ENCODE results near the gene SLC25A41.
A peak's percentile ranks its signal among the peaks of the same experiment; 100 is the strongest.

Gene SLC25A41

GRCh38 chr19:6433663-6434062, at the start of gene SLC25A41:
Gene SLC25A41, minus strand, starts transcription at chr19:6433763. Its CDS starts 70 bp downstream, at chr19:6433693.
- no peak for DNase-seq (ENCODE audit: low read depth in 2 of 2)

- no peak for DNase-seq (ENCODE audit: low read depth in 2 of 2)
Measured at GRCh38 chr19:6483235-6483634, 49.7 kb upstream of the SLC25A41 start.

GRCh38 chr19:6482343-6482686, 48.8 kb upstream of the SLC25A41 start:
- no peak for DNase-seq (ENCODE audit: low read depth in 2 of 2)

GRCh38 chr19:6481541-6482342, 48.2 kb upstream of the SLC25A41 start, which contains the start of gene DENND1C:
Gene DENND1C, minus strand, starts transcription at chr19:6481787. Its CDS starts 92 bp downstream, at chr19:6481695.
- DNase-seq (ENCODE audit: low read depth in 2 of 2) = peak in 1 of 2 donors; percentile 51

GRCh38 chr19:6480848-6481415, 47.4 kb upstream of the SLC25A41 start:
- no peak for DNase-seq (ENCODE audit: low read depth in 2 of 2)

- no peak for DNase-seq (ENCODE audit: low read depth in 2 of 2)
Measured at GRCh38 chr19:6479836-6480398, 46.4 kb upstream of the SLC25A41 start.

- DNase-seq (ENCODE audit: low read depth in 2 of 2) = no peak
Measured at GRCh38 chr19:6478815-6479214, 45.3 kb upstream of the SLC25A41 start.

GRCh38 chr19:6476896-6477431, 43.4 kb upstream of the SLC25A41 start:
- DNase-seq (ENCODE audit: low read depth in 2 of 2) = no peak

- DNase-seq (ENCODE audit: low read depth in 2 of 2) = peak in 1 of 2 donors; percentile 35
Measured at GRCh38 chr19:6476155-6476895, 42.8 kb upstream of the SLC25A41 start.

GRCh38 chr19:6475321-6476108, 42.0 kb upstream of the SLC25A41 start:
- DNase-seq (ENCODE audit: low read depth in 2 of 2) = no peak

- no peak for DNase-seq (ENCODE audit: low read depth in 2 of 2)
Measured at GRCh38 chr19:6473647-6474046, 40.1 kb upstream of the SLC25A41 start.

- DNase-seq (ENCODE audit: low read depth in 2 of 2) = no peak
Measured at GRCh38 chr19:6472713-6473112, 39.1 kb upstream of the SLC25A41 start.

- no peak for DNase-seq (ENCODE audit: low read depth in 2 of 2)
Measured at GRCh38 chr19:6471076-6471475, 37.5 kb upstream of the SLC25A41 start.

- no peak for DNase-seq (ENCODE audit: low read depth in 2 of 2)
Measured at GRCh38 chr19:6470173-6470572, 36.6 kb upstream of the SLC25A41 start.

GRCh38 chr19:6467384-6467783, 33.8 kb upstream of the SLC25A41 start:
- no peak for DNase-seq (ENCODE audit: low read depth in 2 of 2)

- no peak for DNase-seq (ENCODE audit: low read depth in 2 of 2)
Measured at GRCh38 chr19:6466526-6467248, 33.1 kb upstream of the SLC25A41 start.

GRCh38 chr19:6465663-6466062, 32.1 kb upstream of the SLC25A41 start:
- DNase-seq (ENCODE audit: low read depth in 2 of 2) = no peak

- DNase-seq (ENCODE audit: low read depth in 2 of 2) = no peak
Measured at GRCh38 chr19:6465006-6465405, 31.4 kb upstream of the SLC25A41 start.

- no peak for DNase-seq (ENCODE audit: low read depth in 2 of 2)
Measured at GRCh38 chr19:6464070-6464873, 30.7 kb upstream of the SLC25A41 start, which contains the start of gene CRB3. Gene CRB3, plus strand, starts transcription at chr19:6464271. Its CDS starts 431 bp downstream, at chr19:6464702.

All from stimulated activated CD8-positive, alpha-beta memory T cell treated with anti-CD3 and anti-CD28 coated beads, Interleukin-7, amount 100 ng/mL, for 1 hour (primary cell).